ENCODE data around the gene ADAMTS20. TPM values are rescaled to one million over a fixed set of nuclear protein-coding genes. Genes with fewer than 3 reads are reported as not detected.

The ADAMTS20 gene
- total and polyA plus RNA-seq, 10 of the 15 experiments (the other 5 are each of a cell fraction or from before 2014, with no cell fraction given), result 0.33 TPM; not detected in 9

GRCh38 chr12:43480591-43480990 is 71.4 kb downstream of the ADAMTS20 start:
- Histone ChIP-seq H3K36me3 (ENCODE audit: control insufficient read depth in 2 of 2, insufficient read depth in 2 of 2, low read length in 1 of 2) (no peaks in the 10 kb centered on the region), H3K79me2 (ENCODE audit: control insufficient read depth, insufficient read depth, low read length) (no peaks in the 10 kb centered on the region), H3K27me3 (replicated peaks in 1 of 2; ENCODE audit: control insufficient read depth in 2 of 2, insufficient read depth in 2 of 2, low read length in 1 of 2) (no peaks in the 10 kb centered on the region), H2AFZ (ENCODE audit: control insufficient read depth, low read depth, low read length) (no peak overlapping the region), H3K4me3 (no peak overlapping the region), H3K9me3 (replicated peaks; ENCODE audit: control insufficient read depth, insufficient read depth, low read length) (no peaks in the 10 kb centered on the region), H3K9ac (ENCODE audit: control insufficient read depth, insufficient read depth, low read length) (no peak overlapping the region), H4K20me1 (ENCODE audit: control insufficient read depth, insufficient read depth) (no peaks in the 10 kb centered on the region), H3K4me1 (ENCODE audit: control insufficient read depth, insufficient read depth, low read length) (no peaks in the 10 kb centered on the region), H3K27ac (ENCODE audit: control insufficient read depth, insufficient read depth) (no peak overlapping the region), H3K4me2 (ENCODE audit: control insufficient read depth, insufficient read depth) (no peak overlapping the region)
- WGBS (ENCODE audit: insufficient coverage, insufficient replicate concordance, low lambda C conversion rate, missing lambda C conversion rate), result 2% methylated on average over 3 of the region's 3 CpGs
- intact Hi-C loops (cut with micrococcal nuclease; ENCODE audit: unreplicated experiment) (no loop called here), in situ Hi-C loops (cut with MboI) (no loop called here)
- DNase-seq (ENCODE audit: low read depth, low spot score) (no peak), FAIRE-seq (no peak), ATAC-seq (no peak)
- TF ChIP-seq BCL11A (IDR thresholded peaks at IDR 0.05; ENCODE audit: low read depth, low read length), result no peak
- TF ChIP-seq RAD51 (IDR thresholded peaks at IDR 0.05), result no peak
- no peak for TF ChIP-seq USF1 (IDR thresholded peaks at IDR 0.05; ENCODE audit: borderline replicate concordance, extremely low read length, insufficient read depth, low read depth, low read length)
- TF ChIP-seq MAX (IDR thresholded peaks at IDR 0.05; ENCODE audit: low read depth, low read length), result no peak
- TF ChIP-seq ZNF592 (IDR thresholded peaks at IDR 0.05), result no peak
- TF ChIP-seq E2F8 (IDR thresholded peaks at IDR 0.05; ENCODE audit: low read depth, partially characterized antibody), result no peak
- TF ChIP-seq PAX5 (IDR thresholded peaks at IDR 0.05; ENCODE audit: borderline replicate concordance, low read depth, low read length), result no peak
- no peak for TF ChIP-seq DPF2 (IDR thresholded peaks at IDR 0.05)
- TF ChIP-seq POLR2AphosphoS2 (IDR thresholded peaks at IDR 0.05; ENCODE audit: low read depth, low read length), result no peak
- TF ChIP-seq MTA3 (IDR thresholded peaks at IDR 0.05; ENCODE audit: borderline replicate concordance, low read length), result no peak
- TF ChIP-seq ZNF217 (IDR thresholded peaks at IDR 0.05), result no peak
- no peak for TF ChIP-seq SPI1 (IDR thresholded peaks at IDR 0.05; ENCODE audit: borderline replicate concordance, insufficient read depth, low read depth, low read length)
- no peak for TF ChIP-seq EP300 (IDR thresholded peaks at IDR 0.05; ENCODE audit: borderline replicate concordance in 1 of 2, control insufficient read depth in 1 of 2, low read depth in 2 of 2, low read length in 2 of 2)
- POLR2A ChIA-PET, result no interaction called here
- no TSS peak for BruUV-seq (replicated peaks)
- CTCF ChIA-PET, result no interaction called here
- SMC1A ChIA-PET (ENCODE audit: uncharacterized antibody, unreplicated experiment), result no interaction called here
- RAD21 ChIA-PET (ENCODE audit: unreplicated experiment), result no interaction called here

Data from GM12878 (cell line).